Choroid plexus epithelial cell (primary cell): ENCODE measurements around the gene KRT1.

Experiments
- DNase-seq: peaks from one replicate; pipeline ENCODE4 v3.0.0-alpha.2; 2010; ENCODE audit warnings: low read depth
- H3K4me3 ChIP-seq: 2 replicates; pipeline ENCODE4 v1.5.1; 2011; ENCODE audit warnings: low read depth, mild to moderate bottlenecking, control low read depth, low read length, moderate library complexity
- CTCF ChIP-seq: conservative IDR thresholded peaks from 2 replicates; pipeline ENCODE4 v1.5.1; 2011; ENCODE audit warnings: low read depth, mild to moderate bottlenecking, control low read depth, inconsistent platforms, low read length, moderate library complexity

KRT1 gene

GRCh38 chr12:52629281-52630007, 50.8 kb downstream of the KRT1 start:
- no peak overlapping the region for H3K4me3 ChIP-seq
- no peak for DNase-seq
- TF ChIP-seq CTCF = no peak

GRCh38 chr12:52628841-52629240, 51.4 kb downstream of the KRT1 start:
- no peak for DNase-seq
- no peak overlapping the region for H3K4me3 ChIP-seq
- no peak for TF ChIP-seq CTCF

DNA sequence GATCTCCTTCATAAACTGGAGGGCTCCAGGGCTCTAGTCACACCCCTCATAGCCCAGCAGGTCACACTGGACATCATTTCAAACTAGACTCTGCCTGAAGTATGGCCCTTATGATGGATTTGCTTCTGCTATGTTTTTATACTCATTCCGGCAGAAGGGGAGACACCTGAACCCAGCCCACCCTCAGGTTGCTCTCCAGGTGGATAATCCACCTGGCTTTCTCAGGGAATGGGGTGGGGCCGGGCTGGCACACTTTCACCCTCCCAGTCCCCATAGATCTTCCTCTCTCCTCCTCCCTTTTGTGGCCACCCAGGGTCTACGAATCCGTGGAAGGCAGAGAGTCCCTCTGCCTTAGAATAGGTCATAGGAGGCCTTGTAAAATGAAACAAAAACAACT, 52.1 kb downstream of the KRT1 start:
- no peak for TF ChIP-seq CTCF
- no peak overlapping the region for H3K4me3 ChIP-seq
- DNase-seq = no peak

GRCh38 chr12:52627395-52628110, 52.7 kb downstream of the KRT1 start:
- DNase-seq = no peak
- TF ChIP-seq CTCF = no peak
- H3K4me3 ChIP-seq = no peak overlapping the region
